Fibroblast of gingiva (primary cell): ENCODE results near the gene CCDC71.

ENCODE experiments used
- DNase-seq: peaks from one replicate; pipeline ENCODE4 v3.0.0-alpha.2; 2011; ENCODE audit warnings: low read depth

The CCDC71 gene

DNA sequence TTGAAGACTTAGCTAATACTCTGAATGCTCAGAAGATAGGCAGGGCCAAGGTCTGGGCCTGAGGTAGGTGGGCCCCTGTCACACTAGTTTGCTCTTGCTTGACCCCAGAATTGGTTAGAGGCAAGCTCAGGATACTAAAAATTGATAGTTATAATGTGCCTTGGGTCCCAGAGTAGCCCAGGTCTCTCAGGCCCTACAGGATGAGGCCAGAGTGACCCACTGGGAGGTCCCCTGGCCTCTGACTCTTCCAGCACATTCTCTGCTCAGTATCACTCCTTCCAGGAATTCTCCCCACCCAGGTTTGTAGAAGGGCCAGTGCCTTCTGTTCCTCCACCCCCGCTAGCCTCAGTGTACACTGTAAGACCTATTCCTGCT lies 4.6 kb upstream of the CCDC71 start:
- no peak for DNase-seq

- DNase-seq: no peak
Measured at GRCh38 chr3:49166752-49167556, 823 bp upstream of the CCDC71 start.

DNA sequence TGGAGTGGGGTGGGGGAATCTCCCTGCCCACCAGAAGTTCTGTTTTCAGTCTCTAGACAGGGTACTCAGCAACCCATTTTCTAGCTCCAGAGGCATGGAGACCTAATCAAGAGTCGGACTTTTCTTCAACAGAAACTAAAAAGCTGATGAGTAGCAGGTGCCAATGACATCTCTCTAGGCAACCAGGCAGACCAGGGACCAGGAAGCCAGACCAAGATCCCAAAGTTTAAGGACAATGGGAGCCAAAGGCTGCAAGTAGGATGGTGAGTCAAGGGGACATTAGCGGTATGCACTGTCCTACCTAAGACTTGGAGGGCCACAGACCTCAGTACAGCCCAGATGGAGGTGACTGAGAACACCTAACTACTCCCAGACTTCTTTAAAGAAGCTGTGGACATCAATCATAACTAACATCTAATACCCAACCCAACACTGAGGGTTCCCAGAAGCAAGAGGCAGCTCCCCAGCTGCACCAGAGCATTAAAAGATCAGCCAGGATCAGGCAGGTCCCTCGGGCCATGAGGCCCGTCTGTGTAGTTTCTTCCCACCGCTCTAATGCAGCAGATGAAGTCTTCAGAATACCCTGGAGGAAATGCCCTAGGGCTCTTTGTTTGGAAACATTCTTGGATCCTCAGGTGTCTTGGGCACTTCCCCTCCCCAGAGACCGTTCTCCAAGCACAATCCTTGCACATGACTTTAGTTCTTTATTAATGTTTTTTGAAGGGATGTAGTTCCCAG lies 979 bp downstream of the CCDC71 start:
- DNase-seq: no peak

GRCh38 chr3:49163609-49164008 lies 2.5 kb downstream of the CCDC71 start:
- no peak for DNase-seq

- DNase-seq: no peak
Measured at GRCh38 chr3:49162751-49163419, 3.2 kb downstream of the CCDC71 start.

GRCh38 chr3:49161808-49162530 lies 4.2 kb downstream of the CCDC71 start:
- no peak for DNase-seq

GRCh38 chr3:49161197-49161596 lies 4.9 kb downstream of the CCDC71 start:
- no peak for DNase-seq

DNA sequence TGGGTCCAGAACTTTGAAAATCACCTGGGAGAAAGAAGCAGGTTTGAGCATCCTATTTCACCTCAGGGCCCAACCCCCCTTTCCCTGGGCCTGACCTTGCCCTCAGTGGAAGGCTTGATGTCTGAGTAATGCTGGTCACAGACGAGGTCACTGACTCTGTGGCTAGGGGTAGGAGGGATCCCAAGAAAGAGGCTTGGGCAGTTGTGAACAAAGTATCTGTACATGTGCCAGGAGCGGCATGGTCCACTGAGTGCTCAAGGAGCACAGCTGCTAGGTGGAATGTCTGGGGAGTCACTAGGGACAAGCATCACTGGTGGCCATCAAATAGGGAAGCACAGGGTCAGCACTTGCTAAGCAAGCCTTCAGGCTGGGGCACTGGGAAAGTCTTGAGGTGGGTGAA lies 7.3 kb downstream of the CCDC71 start:
- DNase-seq: no peak

DNA sequence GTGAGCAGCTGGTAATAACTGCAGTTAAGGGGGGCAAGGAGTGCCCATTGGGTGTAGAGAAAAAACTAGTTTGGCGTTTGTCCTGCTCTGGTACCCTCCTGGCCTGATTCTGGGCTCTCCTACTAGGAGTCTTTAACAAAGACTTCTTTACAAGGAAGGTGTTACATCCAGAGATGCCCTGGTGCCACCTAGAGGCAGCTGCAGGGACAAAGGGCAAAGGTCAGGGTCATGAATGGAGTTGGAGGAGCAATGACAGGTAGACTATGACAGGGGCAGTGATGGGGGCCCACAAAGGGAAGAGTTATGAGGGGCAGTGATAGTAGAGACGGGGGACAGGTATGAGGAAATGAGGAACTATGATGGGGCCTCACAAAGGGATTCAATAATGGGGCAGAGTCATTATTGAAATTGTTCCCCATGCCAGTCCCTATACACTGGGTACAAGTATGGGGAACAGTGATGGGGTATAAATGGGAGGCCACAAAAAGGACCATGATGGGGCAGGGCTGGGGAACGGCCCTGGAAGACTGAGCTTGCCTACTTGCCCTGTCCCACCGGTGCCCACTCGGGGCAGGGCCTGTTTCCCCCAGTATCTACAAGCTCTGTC lies 7.9 kb downstream of the CCDC71 start:
- DNase-seq: no peak

- DNase-seq: no peak
Measured at GRCh38 chr3:49157289-49157688, 8.8 kb downstream of the CCDC71 start.

DNA sequence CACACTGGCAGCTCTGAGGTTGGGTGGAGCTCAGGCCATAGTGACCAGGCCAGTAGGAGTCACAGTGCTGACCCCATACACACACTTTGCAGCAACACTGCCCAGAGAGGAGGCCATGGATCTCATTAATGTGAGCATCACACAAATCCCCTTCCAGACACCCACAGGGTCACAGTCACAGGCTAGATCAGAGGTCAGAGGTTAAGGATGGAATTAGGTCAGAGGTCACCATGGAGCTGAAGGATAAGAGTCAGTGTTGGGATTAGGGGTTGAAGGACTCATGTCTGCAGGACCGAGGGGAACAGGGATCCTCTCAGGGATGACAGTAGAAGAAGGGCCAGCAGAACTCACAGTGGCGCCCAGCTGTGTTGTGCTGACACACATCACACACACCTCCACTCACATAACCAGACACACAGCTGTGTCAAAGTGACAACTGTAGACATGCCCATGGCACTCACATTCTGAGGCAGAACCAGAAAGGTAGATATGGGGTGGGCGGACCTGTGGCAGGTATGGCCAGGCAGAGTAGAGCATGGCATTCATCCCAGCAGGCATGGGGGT lies 12.7 kb downstream of the CCDC71 start:
- DNase-seq: no peak

GRCh38 chr3:49151610-49152009 lies 14.5 kb downstream of the CCDC71 start:
- DNase-seq: no peak

DNA sequence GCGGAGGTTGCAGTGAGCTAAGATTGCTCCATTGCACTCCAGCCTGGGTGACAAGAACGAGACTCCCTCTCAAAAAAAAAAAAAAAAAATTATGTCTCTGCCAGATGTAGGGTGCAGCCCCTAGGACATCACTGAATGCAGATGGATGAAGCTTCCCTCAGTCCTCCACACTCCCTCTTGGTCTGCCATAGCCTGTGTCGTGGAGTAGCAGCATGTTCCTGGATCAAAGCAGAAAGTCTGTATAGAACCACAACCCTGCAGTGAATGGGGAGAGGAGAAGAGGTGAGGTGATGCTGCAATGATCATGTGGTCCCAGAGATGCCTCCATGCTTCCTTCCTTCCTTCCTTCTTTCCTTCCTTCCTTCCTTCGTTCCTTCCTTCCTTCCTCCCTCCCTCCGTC lies 18.0 kb downstream of the CCDC71 start:
- DNase-seq: no peak

- DNase-seq: no peak
Measured at GRCh38 chr3:49140080-49140479, 26.1 kb downstream of the CCDC71 start.

- no peak for DNase-seq
Measured at GRCh38 chr3:49135499-49135898, 30.6 kb downstream of the CCDC71 start.

DNA sequence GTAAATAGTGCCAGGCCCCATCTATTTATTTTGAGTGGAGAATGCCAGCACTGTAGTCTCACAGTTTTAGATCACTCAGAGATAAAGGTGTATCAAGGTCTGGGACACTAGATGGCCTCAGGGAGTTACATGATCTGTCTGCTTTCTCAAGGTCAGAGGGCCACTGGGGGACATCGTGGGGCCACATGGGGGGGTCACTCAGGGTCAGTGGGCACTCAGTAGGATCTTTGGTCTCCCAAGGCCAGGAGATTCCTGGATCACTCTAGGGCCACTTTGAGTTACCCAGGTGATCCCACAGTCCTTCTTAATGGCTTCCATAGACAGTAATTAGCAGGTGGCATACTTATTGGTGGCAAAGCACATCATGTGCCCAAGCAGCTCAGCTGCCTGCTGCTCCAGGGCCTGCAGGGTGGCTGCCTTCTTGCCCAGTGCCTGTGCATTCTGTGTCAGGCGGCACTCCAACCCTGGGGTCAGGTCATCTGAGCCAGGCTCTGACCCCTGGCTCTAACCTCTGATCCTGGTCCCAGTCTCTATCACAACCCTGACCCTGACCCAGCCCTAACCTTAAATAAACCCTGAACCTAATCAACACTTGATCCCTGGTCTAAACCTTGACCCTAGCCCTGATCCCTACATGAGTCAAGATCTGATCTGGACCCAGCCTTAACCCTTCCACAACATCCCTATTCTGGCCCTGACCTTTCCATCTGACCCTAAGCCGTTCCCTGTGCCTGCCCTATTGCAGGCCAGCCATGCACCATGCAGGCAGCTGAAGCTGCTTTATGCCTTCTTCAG lies 31.5 kb downstream of the CCDC71 start:
- DNase-seq: no peak

DNA sequence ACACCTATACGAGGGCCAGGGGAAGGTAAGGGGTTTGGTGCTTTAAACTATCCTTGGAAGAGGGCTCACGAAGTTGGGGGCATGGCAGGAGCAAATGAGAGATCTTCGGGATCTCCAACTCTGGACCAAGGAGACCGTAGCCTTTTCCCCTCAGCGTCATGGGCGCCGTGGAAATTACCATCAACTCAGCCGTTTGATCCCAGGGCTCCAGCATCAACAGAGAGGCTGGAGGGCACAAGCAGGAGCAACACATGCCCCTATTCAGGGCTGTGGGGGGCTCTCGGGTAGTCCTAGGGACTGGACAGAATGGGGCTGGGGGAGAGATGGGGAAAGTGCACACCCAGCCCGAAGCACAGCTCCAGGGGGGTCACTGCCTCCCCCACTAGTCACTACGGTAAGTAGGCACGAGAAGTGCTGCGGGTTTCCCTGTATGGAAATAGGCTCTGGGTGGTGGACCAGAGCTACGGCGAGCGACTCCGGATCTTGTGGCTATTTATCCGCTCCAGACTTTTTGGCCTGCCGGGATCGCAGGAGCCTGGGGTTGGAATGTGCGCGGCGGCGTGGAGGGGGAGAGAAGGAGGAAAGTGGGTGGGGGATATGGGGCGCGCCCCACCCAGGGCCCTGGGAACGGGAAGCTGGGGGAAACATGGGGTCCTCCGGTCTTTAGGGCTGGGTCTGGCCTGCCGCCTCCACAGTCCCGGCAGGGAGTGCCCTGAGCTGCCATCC lies 32.7 kb downstream of the CCDC71 start:
- peak; percentile 91 for DNase-seq

GRCh38 chr3:49132437-49133225 lies 33.5 kb downstream of the CCDC71 start, which contains the start of gene LAMB2:
Gene LAMB2, minus strand, starts transcription at chr3:49133050. Its CDS starts 183 bp downstream, at chr3:49132867.
- DNase-seq: peak; percentile 81

- no peak for DNase-seq
Measured at GRCh38 chr3:49132073-49132436, 34.1 kb downstream of the CCDC71 start.
